ENCODE measurements around the gene TMEM236. TPM values are rescaled to one million over a fixed set of nuclear protein-coding genes. Genes with fewer than 3 reads are reported as not detected.

Gene TMEM236
- total RNA-seq, 2 experiments from 2014 or later, result 0.05 to 0.06 TPM

GRCh38 chr10:17735166-17735941, 16.6 kb upstream of the TMEM236 start:
- no peaks in the 10 kb centered on the region for H3K36me3 ChIP-seq (ENCODE audit: insufficient read depth, low read length)
- Mint-ChIP-seq H3K9me3 (no peaks in the 10 kb centered on the region), H3K4me1 (ENCODE audit: low read depth) (no peaks in the 10 kb centered on the region), H3K27ac (no peak overlapping the region), H3K27me3 (no peaks in the 10 kb centered on the region), H3K4me3 (no peak overlapping the region), H3K36me3 (ENCODE audit: low read depth) (no peaks in the 10 kb centered on the region)
- no peak overlapping the region for H3K27ac ChIP-seq (ENCODE audit: low read depth in 1 of 2, low read length in 2 of 2)
- intact Hi-C loops (cut with DNase I, micrococcal nuclease), result no loop called here
- ATAC-seq (ENCODE audit: poor library complexity) (no peak), DNase-seq (no peak)
- ChIA-PET POLR2A (no interaction called here), CTCF (no interaction called here)
- no peak for TF ChIP-seq CTCF (IDR thresholded peaks at IDR 0.05)
- no peaks in the 10 kb centered on the region for H3K27me3 ChIP-seq (ENCODE audit: control insufficient read depth in 1 of 2, insufficient read depth in 2 of 2, low read length in 2 of 2)
- H3K9me3 ChIP-seq (ENCODE audit: control insufficient read depth in 1 of 2, insufficient read depth in 1 of 2, low read length in 2 of 2), result no peaks in the 10 kb centered on the region
- no peaks in the 10 kb centered on the region for H3K4me1 ChIP-seq (ENCODE audit: insufficient read depth, low read length)
- no peak overlapping the region for H3K4me3 ChIP-seq (ENCODE audit: low read length)

DNA sequence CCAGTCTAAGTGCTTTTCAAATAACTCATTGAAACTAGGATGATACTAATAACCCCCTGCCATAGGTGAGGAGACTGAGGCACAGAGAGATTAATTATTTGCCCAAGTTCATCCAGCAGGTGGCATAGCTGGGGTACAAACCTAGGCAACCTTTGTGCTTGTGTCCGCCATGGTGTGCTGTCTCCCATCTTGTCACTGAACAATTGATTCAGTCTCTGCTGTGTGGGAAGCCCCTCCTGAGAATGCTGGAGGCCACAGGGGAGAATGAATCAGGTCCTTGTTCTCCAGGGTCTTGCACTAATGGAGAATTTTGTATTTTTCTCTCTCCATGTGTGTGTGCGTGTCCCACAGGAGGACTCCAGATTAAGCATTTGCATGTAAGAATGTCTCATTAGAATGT, 15.8 kb upstream of the TMEM236 start:
- H3K9me3 ChIP-seq (ENCODE audit: control insufficient read depth in 1 of 2, insufficient read depth in 1 of 2, low read length in 2 of 2), result no peaks in the 10 kb centered on the region
- no peak overlapping the region for H3K27ac Mint-ChIP-seq
- no peaks in the 10 kb centered on the region for H3K9me3 Mint-ChIP-seq
- no peak for DNase-seq
- intact Hi-C loops (cut with DNase I, micrococcal nuclease), result no loop called here
- no peak overlapping the region for H3K4me3 ChIP-seq (ENCODE audit: low read length)
- CTCF ChIA-PET, result interaction anchor here (1.0 kb wide), 1 partner anchor 119 kb away, joined by 4 read pairs; the partner anchor contains the start of gene HACD1
- H3K4me1 ChIP-seq (ENCODE audit: insufficient read depth, low read length), result no peaks in the 10 kb centered on the region
- H3K4me1 Mint-ChIP-seq (ENCODE audit: low read depth), result no peaks in the 10 kb centered on the region
- H3K36me3 ChIP-seq (ENCODE audit: insufficient read depth, low read length), result no peaks in the 10 kb centered on the region
- H3K27me3 Mint-ChIP-seq, result no peaks in the 10 kb centered on the region
- no peak overlapping the region for H3K27ac ChIP-seq (ENCODE audit: low read depth in 1 of 2, low read length in 2 of 2)
- no peak for ATAC-seq (ENCODE audit: poor library complexity)
- no peak for TF ChIP-seq CTCF (IDR thresholded peaks at IDR 0.05)
- no peaks in the 10 kb centered on the region for H3K27me3 ChIP-seq (ENCODE audit: control insufficient read depth in 1 of 2, insufficient read depth in 2 of 2, low read length in 2 of 2)
- POLR2A ChIA-PET, result no interaction called here
- H3K4me3 Mint-ChIP-seq, result no peak overlapping the region
- no peaks in the 10 kb centered on the region for H3K36me3 Mint-ChIP-seq (ENCODE audit: low read depth)

DNA sequence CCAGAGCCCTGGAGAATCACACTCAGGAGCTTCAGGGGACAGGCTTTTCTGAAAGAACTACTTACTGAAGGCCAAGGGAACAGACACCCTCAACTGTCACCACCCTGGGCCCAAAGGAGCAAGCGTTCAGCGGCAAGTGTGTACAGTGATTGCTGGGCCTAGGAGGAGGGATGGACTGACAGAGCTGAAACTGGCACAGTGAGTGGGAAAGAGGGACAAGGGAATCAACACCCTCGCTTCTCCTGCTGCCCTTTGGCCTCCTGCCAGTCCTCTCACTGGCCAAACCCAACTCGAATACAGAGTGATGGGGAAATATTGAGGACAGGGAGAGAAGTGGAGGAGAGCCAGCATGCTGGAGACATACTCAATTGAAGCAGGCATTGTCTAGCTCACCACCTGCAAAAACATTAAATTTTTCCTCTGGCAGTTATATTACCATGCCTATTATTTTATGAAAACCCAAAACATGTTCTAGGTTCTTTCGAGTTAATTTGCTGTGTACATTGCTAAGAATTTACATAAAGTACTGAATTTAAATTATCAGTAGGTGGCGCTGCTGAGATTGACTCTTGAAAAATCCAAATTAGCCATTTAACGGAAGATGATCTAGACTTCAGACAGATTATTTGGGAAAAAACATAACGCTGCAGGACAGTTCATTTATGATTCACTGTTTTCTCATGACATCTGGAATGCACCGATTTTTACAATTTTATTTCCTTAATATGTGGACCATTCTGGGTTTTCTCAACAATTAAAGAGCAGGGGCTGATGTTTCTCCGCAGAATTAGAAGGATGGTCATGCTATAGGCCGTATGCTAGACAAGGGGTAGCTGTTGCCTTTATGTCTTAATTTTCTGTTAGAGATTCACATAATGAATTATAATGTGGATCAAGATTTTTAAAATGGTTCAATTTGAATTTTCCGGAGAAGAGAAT, 14.7 kb upstream of the TMEM236 start:
- H3K27ac ChIP-seq (ENCODE audit: low read depth in 1 of 2, low read length in 2 of 2), result no peak overlapping the region
- H3K4me3 ChIP-seq (ENCODE audit: low read length), result no peak overlapping the region
- no peaks in the 10 kb centered on the region for H3K27me3 ChIP-seq (ENCODE audit: control insufficient read depth in 1 of 2, insufficient read depth in 2 of 2, low read length in 2 of 2)
- Mint-ChIP-seq H3K27ac (no peak overlapping the region), H3K9me3 (no peaks in the 10 kb centered on the region), H3K4me3 (no peak overlapping the region), H3K27me3 (no peaks in the 10 kb centered on the region), H3K36me3 (ENCODE audit: low read depth) (no peaks in the 10 kb centered on the region), H3K4me1 (ENCODE audit: low read depth) (no peaks in the 10 kb centered on the region)
- H3K36me3 ChIP-seq (ENCODE audit: insufficient read depth, low read length), result no peaks in the 10 kb centered on the region
- ChIA-PET CTCF (interaction anchor here (0.6 to 1.4 kb wide), 3 partner anchors 104 to 920 kb away, joined by 3 to 4 read pairs (median 3); partner anchors contain the start of genes HACD1 and RSU1), POLR2A (no interaction called here)
- no peaks in the 10 kb centered on the region for H3K4me1 ChIP-seq (ENCODE audit: insufficient read depth, low read length)
- ATAC-seq (ENCODE audit: poor library complexity) (no peak), DNase-seq (peak in 3 of 14 experiments; percentile 36 to 62 (median 49))
- intact Hi-C loops (cut with DNase I, micrococcal nuclease), result no loop called here
- no peaks in the 10 kb centered on the region for H3K9me3 ChIP-seq (ENCODE audit: control insufficient read depth in 1 of 2, insufficient read depth in 1 of 2, low read length in 2 of 2)
- peak; percentile 79 for TF ChIP-seq CTCF (IDR thresholded peaks at IDR 0.05)

Measured in CD4-positive, alpha-beta T cell (primary cell).